Keratinocyte (primary cell): Measurements from ENCODE around the gene CCNB3. TPM values are rescaled to one million over a fixed set of nuclear protein-coding genes. Genes with fewer than 3 reads are reported as not detected.

Source experiments
- DNase-seq: peaks from one replicate; pipeline ENCODE4 v3.0.0-alpha.2; 2011; ENCODE audit warnings: low read depth, missing footprints, low spot score
- FAIRE-seq: peaks from 2 replicates; lab custom pipeline; 2011; peaks lifted over from hg19 to GRCh38; lab: Jason Lieb, UNC
- H2AFZ ChIP-seq: 2 replicates; pipeline ENCODE4 v1.6.0; 2012; ENCODE audit warnings: low read length, control low read depth, inconsistent platforms; ENCODE audit not compliant: control insufficient read depth
- H3K27ac ChIP-seq: 2 replicates; pipeline ENCODE4 v1.5.1; 2011; ENCODE audit warnings: low read length; ENCODE audit not compliant: control insufficient read depth, insufficient read depth
- H3K27me3 ChIP-seq: 3 replicates; pipeline ENCODE4 v1.6.0; 2011; ENCODE audit warnings: low read length; ENCODE audit not compliant: control insufficient read depth, insufficient read depth; ENCODE audit errors: extremely low read depth
- H3K36me3 ChIP-seq, 2 experiments: 2 replicates in 1 of 2; 3 replicates in 1 of 2; pipeline ENCODE4 v1.5.1; 2011; ENCODE audit warnings: low read length in 2 of 2, mild to moderate bottlenecking in 1 of 2; ENCODE audit not compliant: control insufficient read depth in 2 of 2, insufficient read depth in 2 of 2; ENCODE audit errors: extremely low read depth in 1 of 2
- H3K4me1 ChIP-seq: 3 replicates; pipeline ENCODE4 v1.5.1; 2011; ENCODE audit warnings: low read length; ENCODE audit not compliant: control insufficient read depth, insufficient read depth; ENCODE audit errors: extremely low read depth
- H3K4me2 ChIP-seq: 3 replicates; pipeline ENCODE4 v1.6.0; 2011; ENCODE audit warnings: low read depth, low read length; ENCODE audit not compliant: control insufficient read depth, insufficient read depth; ENCODE audit errors: extremely low read depth
- H3K4me3 ChIP-seq, 3 experiments: fragments of 200-600 bp in 1 of 3; sonication (generic) in 1 of 3; 2 replicates in 2 of 3; 3 replicates in 1 of 3; pipeline ENCODE4 v1.5.1; 2011 to 2016; ENCODE audit warnings: low read length in 3 of 3, mild to moderate bottlenecking in 3 of 3, control low read depth in 2 of 3, inconsistent platforms in 1 of 3, low read depth in 1 of 3, mixed read lengths in 1 of 3, mixed run types in 1 of 3, moderate library complexity in 1 of 3; ENCODE audit not compliant: control insufficient read depth in 2 of 3, insufficient read depth in 2 of 3; ENCODE audit errors: extremely low read depth in 1 of 3
- H3K79me2 ChIP-seq: 2 replicates; pipeline ENCODE4 v1.6.0; 2012; ENCODE audit warnings: low read length; ENCODE audit not compliant: control insufficient read depth, insufficient read depth
- H3K9ac ChIP-seq: 3 replicates; pipeline ENCODE4 v1.6.0; 2011; ENCODE audit warnings: low read length; ENCODE audit not compliant: control insufficient read depth, insufficient read depth; ENCODE audit errors: extremely low read depth
- H3K9me1 ChIP-seq: 3 replicates; pipeline ENCODE4 v1.6.0; 2011; ENCODE audit warnings: low read length; ENCODE audit not compliant: control insufficient read depth, insufficient read depth; ENCODE audit errors: extremely low read depth
- H3K9me3 ChIP-seq: 2 replicates; pipeline ENCODE4 v1.5.1; 2012; ENCODE audit warnings: low read depth, low read length; ENCODE audit not compliant: control insufficient read depth
- H4K20me1 ChIP-seq: 3 replicates; pipeline ENCODE4 v1.6.0; 2011; ENCODE audit warnings: low read length; ENCODE audit not compliant: control insufficient read depth, insufficient read depth; ENCODE audit errors: extremely low read depth
- EZH2 ChIP-seq: IDR thresholded peaks from one replicate; pipeline ENCODE4 v1.6.1; 2012; ENCODE audit warnings: inconsistent platforms, mild to moderate bottlenecking, low read length, moderate library complexity
- dilution Hi-C: fragments of 300-500 bp; cut with MboI; formaldehyde crosslinking; loops from one replicate; pipeline ENCODE4 v1.7.0; 2020; ENCODE audit warnings: low sequenced_read_pairs; ENCODE audit not compliant: extremely low pct_ligation_motif_present
- polyA plus RNA-seq, 5 experiments: library from polyadenylated mRNA; depleted of rRNA in 3 of 5; stranded (reverse) in 3 of 5; stranded (forward) in 1 of 5; unstranded in 1 of 5; fragments of >200 nt; gene quantifications; 1 replicate in 1 of 5; 2 replicates in 3 of 5; 3 replicates in 1 of 5; pipeline versions ENCODE4 v1.2.1 to v1.2.3, GENCODE V29; 2011 to 2012; ENCODE audit warnings: missing spikeins in 2 of 5, low read depth in 1 of 5, low replicate concordance in 1 of 5
- TF ChIP-seq, protein P1 (sequence below), 3 experiments: IDR thresholded peaks in 1 of 3; conservative IDR thresholded peaks in 1 of 3; optimal IDR thresholded peaks in 1 of 3; 2 replicates in 2 of 3; 3 replicates in 1 of 3; pipeline versions ENCODE3 to v1.5.1; 2011; ENCODE audit warnings: low read length in 3 of 3, mild to moderate bottlenecking in 3 of 3, moderate library complexity in 2 of 3, control low read depth in 1 of 3, inconsistent platforms in 1 of 3; ENCODE audit not compliant: insufficient read depth in 2 of 3; ENCODE audit errors: extremely low read depth in 1 of 3

The CCNB3 gene
- polyA plus RNA-seq, 1 donor (not counting 4 experiments of a cell fraction or from before 2014, with no cell fraction given), result 0.72 TPM

DNA sequence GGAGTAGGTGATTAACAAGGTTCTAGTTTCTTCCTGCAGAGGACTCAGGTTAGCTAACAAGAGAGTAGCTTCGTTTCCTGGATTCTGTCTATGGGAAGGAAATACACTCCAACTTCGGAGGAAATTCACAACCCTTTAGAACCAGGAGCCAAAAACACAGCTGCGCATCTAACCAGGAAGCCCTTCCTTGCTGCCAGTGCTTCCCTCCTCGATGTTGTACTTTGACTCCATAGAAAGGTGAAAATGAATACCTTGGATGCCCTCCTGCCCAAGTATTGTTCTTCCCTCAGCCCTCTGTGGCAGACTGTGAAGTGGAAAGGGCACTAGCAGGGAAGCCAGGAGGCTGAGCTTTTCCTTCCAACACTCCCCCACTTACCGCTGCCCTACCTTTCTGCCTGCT lies 38.8 kb upstream of the CCNB3 start:
- Histone ChIP-seq H3K4me1 (no peaks in the 10 kb centered on the region), H3K9me3 (no peaks in the 10 kb centered on the region), H3K9ac (no peak overlapping the region), H3K4me3 (no peak overlapping the region), H3K27me3 (no peaks in the 10 kb centered on the region), H3K79me2 (no peaks in the 10 kb centered on the region), H3K4me2 (no peak overlapping the region), H4K20me1 (no peaks in the 10 kb centered on the region), H3K36me3 (no peaks in the 10 kb centered on the region), H2AFZ (no peak overlapping the region), H3K27ac (no peak overlapping the region), H3K9me1 (no peaks in the 10 kb centered on the region)
- no peak for DNase-seq
- no peak for FAIRE-seq
- TF ChIP-seq, protein P1, sequence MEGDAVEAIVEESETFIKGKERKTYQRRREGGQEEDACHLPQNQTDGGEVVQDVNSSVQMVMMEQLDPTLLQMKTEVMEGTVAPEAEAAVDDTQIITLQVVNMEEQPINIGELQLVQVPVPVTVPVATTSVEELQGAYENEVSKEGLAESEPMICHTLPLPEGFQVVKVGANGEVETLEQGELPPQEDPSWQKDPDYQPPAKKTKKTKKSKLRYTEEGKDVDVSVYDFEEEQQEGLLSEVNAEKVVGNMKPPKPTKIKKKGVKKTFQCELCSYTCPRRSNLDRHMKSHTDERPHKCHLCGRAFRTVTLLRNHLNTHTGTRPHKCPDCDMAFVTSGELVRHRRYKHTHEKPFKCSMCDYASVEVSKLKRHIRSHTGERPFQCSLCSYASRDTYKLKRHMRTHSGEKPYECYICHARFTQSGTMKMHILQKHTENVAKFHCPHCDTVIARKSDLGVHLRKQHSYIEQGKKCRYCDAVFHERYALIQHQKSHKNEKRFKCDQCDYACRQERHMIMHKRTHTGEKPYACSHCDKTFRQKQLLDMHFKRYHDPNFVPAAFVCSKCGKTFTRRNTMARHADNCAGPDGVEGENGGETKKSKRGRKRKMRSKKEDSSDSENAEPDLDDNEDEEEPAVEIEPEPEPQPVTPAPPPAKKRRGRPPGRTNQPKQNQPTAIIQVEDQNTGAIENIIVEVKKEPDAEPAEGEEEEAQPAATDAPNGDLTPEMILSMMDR (optimal IDR thresholded peaks at IDR 0.05 in 1 of 3, IDR thresholded peaks at IDR 0.05 in 1 of 3, conservative IDR thresholded peaks at IDR 0.05 in 1 of 3; ENCODE audit: extremely low read depth in 1 of 3, insufficient read depth in 2 of 3, low read length in 3 of 3), result no peak
- TF ChIP-seq EZH2, result no peak
- dilution Hi-C loops, result no loop called here

DNA sequence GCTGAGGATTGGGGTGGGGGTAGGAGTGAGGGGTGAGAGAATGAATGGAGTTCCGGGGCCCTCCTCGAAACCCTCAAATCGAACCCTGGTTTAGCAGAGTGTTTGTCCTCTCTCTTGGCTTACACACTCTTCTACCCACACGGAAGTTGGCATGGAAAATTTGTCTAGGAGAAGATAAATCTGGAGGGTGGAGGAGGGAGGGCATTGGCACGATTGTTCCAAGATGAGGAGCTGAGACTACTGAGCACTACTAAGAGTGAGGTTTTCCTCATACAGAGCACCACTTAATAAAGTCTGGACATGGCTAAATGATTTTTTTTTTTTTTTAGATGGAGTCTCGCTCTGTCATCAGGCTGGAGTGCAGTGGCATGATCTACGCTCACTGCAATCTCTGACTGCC lies 37.2 kb upstream of the CCNB3 start:
- H3K4me3 ChIP-seq, result no peak overlapping the region
- H3K27ac ChIP-seq, result no peak overlapping the region
- no peaks in the 10 kb centered on the region for H4K20me1 ChIP-seq
- no peak for TF ChIP-seq EZH2
- TF ChIP-seq, protein P1 (optimal IDR thresholded peaks at IDR 0.05 in 1 of 3, IDR thresholded peaks at IDR 0.05 in 1 of 3, conservative IDR thresholded peaks at IDR 0.05 in 1 of 3; ENCODE audit: extremely low read depth in 1 of 3, insufficient read depth in 2 of 3, low read length in 3 of 3), result no peak
- no peak overlapping the region for H3K4me2 ChIP-seq
- FAIRE-seq (no peak), DNase-seq (no peak)
- H2AFZ ChIP-seq, result no peak overlapping the region
- no peaks in the 10 kb centered on the region for H3K9me3 ChIP-seq
- no peaks in the 10 kb centered on the region for H3K79me2 ChIP-seq
- no peaks in the 10 kb centered on the region for H3K9me1 ChIP-seq
- dilution Hi-C loops, result no loop called here
- H3K4me1 ChIP-seq, result no peaks in the 10 kb centered on the region
- no peak overlapping the region for H3K9ac ChIP-seq
- no peaks in the 10 kb centered on the region for H3K36me3 ChIP-seq
- no peaks in the 10 kb centered on the region for H3K27me3 ChIP-seq
